GM18873 (cell line): ENCODE results near the gene GMDS.

Source experiments
- ATAC-seq: cut with Tn5 transposase; IDR thresholded peaks from one replicate; pipeline ENCODE4 v1.9.1; 2021; ENCODE audit warnings: mild to moderate bottlenecking, moderate library complexity, moderate number of reproducible peaks; ENCODE audit not compliant: unreplicated experiment, low FRiP score

Gene GMDS

DNA sequence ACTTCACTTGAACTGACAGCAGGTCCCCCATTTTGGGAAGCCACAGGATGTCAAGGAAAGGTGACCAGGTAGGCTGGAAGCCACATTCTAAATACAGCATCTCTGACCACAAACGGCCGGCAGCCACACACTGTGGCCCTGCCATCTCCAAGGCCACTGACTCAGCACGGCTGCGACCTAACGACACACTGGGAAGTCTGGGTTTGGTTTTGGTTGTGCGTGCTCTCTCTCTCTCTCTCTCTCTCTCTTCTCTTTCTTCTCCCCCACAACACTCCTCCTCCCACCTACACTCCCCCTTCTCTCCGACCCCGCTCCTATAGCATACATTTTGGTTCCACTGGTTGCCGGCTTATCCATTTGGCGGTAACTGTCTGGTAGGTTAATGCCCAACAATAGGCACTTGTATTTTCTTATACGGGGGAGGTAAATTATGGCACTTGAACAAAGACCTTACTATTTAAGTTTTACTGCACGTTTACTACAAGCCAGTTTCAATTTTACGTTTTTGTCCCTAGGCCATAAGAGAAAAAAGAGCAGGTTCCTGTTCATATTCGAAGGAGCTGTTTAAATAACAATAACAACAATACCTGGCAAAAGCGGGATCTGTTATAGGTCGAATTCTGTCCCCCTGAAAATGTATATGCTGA is 103.6 kb downstream of the GMDS start:
- no peak for ATAC-seq

DNA sequence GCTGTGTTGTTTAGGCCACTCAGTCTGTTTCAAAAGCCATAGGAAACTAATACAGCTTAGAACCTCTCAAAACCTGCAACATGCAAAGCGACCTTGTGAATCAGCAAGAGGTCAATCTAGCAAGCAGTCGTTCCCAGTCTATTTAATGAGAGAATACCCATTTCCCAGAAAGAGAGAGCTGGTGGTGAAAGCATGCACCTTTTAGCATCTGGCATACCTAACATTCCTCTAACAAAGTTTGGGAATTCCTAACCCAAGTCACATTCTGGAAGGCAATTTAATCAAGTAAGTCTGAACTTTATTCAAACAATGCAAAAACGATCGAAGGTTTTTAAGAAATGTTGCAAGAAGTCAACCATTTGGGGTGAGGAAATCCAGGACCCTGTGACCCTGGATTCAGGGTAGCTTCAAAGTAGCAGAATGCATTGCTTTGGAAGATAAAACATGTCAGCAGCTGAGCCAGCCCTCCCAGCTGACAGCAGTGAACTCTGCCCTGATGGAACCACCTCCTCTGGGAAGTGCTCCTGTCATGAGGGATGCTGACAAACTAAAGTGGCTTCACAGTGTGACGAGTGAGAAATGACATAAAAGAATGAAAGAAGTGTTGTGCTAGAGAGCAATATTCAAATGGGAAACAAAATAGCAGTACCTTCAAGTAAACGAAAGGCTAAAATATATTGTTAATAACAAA is 104.8 kb downstream of the GMDS start:
- no peak for ATAC-seq

GRCh38 chr6:2135401-2135800 is 110.0 kb downstream of the GMDS start:
- no peak for ATAC-seq

DNA sequence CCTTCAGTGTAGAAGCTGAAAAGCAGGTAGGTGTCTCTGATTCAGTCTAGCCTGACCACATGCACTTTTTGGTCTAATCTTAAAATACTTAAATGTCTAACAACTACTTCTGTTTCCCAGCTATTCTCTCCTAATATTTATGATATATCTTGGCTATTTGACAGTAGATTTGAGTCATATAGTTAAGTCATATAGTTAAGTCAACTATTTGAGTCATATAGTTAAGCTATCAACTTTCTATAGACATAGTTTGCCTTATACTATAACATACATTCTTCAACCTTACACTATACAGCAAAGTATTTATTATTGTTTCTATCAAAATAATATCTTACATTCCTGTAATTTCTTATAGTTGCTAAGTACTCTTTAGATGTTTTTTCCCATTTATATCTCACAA is 110.9 kb downstream of the GMDS start:
- ATAC-seq, result no peak

GRCh38 chr6:2133716-2134310 is 111.6 kb downstream of the GMDS start:
- no peak for ATAC-seq

GRCh38 chr6:2132916-2133315 is 112.5 kb downstream of the GMDS start:
- no peak for ATAC-seq

DNA sequence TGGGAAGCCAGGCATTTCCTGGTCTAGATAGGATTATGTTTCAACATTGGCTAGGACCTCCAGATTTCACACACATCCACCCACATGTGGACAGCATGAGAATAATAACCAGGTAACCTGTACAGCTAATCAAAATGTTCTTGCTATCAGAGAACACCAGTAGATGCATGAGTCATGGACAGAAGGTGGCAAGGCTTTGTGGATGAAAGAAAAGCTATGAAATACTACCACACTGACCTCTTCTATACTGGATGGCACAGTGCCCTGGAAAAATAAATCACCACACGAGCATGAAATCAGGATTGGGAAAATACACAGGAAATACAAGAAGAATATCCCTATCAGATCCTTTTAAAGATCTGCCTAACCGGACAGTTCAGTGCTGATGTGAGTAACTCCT is 113.0 kb downstream of the GMDS start:
- no peak for ATAC-seq

DNA sequence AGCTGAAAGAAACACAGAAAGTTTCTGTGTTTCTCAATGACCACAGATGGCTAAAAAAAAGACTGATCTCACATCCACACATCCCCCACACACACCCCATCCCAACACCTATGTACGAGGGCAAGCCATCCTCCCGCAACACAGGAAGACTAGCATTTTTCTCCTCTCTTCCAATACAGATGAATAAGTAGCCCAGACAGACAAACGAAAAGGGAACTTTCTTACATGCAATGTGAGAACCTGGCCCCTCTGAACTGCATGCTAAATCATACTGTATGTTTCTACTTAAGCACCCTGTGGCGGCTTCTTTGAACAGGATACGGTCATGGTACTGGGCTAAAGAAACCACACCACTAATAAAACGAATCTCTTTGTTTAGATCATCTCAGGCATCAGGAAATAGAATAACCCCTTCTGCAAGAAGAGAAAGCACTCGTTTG is 116.2 kb downstream of the GMDS start:
- no peak for ATAC-seq

DNA sequence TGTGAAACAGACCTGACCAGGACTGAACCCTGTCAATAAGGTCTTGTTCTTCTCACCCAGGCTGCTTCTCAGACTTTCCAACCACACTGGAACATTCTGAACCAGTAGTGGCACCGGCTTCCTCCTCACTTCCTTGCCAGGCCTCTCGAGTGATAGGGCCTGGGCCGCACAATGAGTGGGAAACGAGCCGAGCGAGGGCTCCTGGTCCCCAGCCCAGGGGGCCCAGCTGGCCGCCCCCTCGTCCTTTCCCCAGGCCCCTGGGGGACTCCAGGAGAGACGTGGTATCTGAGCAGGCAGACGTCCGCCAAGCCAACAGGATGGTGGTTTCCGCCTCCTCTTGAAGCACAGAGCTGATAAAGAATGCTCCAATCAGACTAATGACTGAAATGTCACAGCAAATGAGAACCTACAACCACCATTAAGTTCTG is 117.9 kb downstream of the GMDS start:
- no peak for ATAC-seq

GRCh38 chr6:2126351-2126750 is 119.1 kb downstream of the GMDS start:
- no peak for ATAC-seq

GRCh38 chr6:2125158-2125557 is 120.2 kb downstream of the GMDS start:
- no peak for ATAC-seq

DNA sequence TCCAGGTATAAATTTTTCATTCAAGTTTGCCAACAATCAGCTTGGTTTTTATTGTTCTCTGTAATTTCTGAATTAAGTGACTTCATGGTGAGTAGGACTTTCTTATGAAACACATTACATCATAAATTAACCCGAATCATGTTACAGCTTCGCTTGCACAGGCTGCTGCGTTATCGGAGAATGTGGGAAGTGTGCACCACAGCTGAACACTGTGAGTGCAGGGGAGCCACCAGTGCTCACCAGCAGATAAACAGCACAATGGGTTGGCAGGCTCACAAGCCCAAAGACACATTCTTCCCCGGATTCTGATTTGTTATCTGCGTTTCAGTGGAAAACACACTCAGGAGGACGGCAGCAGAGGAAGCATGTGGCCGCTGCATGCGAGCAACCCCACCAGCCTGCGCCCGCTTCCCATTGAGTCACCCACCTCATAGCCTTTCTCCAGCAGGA is 121.1 kb downstream of the GMDS start:
- no peak for ATAC-seq

- ATAC-seq, result no peak
Observed at GRCh38 chr6:2120912-2121311, 124.5 kb downstream of the GMDS start.

GRCh38 chr6:2119275-2119674 is 126.1 kb downstream of the GMDS start:
- ATAC-seq, result no peak

GRCh38 chr6:2118136-2118535 is 127.3 kb downstream of the GMDS start:
- no peak for ATAC-seq

DNA sequence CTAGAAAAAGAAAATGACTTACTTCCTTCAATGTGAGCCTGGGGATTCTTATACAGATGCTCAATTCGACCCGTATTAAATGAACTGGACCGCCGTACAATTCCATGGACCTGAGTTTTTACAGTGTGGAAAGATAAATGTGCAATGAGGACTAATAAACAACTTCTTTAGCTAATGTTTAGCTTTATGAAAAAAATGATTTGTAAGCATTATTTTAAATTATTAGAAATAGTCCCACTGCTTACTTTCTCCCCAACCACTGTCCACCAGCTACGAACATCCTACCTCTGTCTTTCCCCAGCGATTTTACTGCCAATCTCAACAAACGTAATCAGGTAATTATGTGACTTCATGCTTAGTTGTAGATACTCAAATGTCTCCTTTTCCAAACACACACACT is 128.0 kb downstream of the GMDS start:
- no peak for ATAC-seq

DNA sequence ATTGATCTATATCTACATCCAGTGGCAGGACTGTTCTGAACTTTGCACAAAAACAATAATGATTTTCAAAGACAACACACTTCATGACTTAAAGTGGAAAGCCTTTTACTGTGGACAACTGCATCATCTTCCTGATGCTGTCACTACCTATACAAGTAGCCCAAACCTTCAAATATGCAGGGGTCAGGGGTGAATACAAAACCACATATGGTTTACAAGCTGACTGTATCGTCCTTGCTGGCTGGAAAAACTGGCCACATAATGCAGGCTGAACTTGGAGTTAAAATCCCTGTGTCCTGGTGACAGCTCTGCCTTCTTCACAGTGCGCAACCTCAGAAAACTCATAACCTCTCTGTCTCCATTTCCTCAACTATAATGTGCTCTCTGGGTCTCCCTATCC is 128.9 kb downstream of the GMDS start:
- no peak for ATAC-seq

- no peak for ATAC-seq
Observed at GRCh38 chr6:2114100-2114499, 131.3 kb downstream of the GMDS start.

- ATAC-seq, result no peak
Observed at GRCh38 chr6:2111162-2111677, 134.2 kb downstream of the GMDS start.

DNA sequence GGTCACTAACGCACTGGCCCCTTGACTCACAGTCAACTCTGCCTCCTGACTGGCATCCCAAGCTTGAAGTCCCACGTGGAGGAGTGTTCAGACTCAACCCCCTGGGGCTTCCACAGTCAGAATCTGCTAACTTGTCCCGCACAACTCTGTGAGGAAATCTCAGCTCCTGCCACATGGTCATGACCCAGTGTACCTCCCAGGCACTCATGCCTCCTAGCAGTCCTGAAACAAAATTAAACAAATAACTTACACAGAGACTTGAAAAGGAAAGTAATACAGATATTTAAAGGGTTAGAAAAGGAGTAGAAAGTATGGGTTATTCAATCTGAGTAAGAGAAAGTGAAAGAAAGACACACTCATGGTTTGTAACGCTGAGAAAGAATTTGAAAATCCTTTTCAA is 134.9 kb downstream of the GMDS start:
- ATAC-seq, result no peak

- ATAC-seq, result no peak
Observed at GRCh38 chr6:2109796-2110195, 135.6 kb downstream of the GMDS start.
